ENCODE results near the gene TMEM254.
"Not testable (repeated sequence)": the region's sequence is repeated elsewhere in the genome, so short reads cannot be mapped to it uniquely, and the experiment has no call there.

TMEM254 gene

GRCh38 chr10:80133687-80134086 lies 55.2 kb downstream of the TMEM254 start:
- DNase-seq (ENCODE audit: low read depth) = not testable (repeated sequence)

- no peak for DNase-seq (ENCODE audit: low read depth)
Observed at GRCh38 chr10:80136134-80136571, 57.7 kb downstream of the TMEM254 start.

- DNase-seq (ENCODE audit: low read depth) = no peak
Observed at GRCh38 chr10:80137031-80137862, 58.8 kb downstream of the TMEM254 start.

GRCh38 chr10:80137920-80138319 lies 59.5 kb downstream of the TMEM254 start:
- DNase-seq (ENCODE audit: low read depth) = no peak

- no peak for DNase-seq (ENCODE audit: low read depth)
Observed at GRCh38 chr10:80139265-80139664, 60.8 kb downstream of the TMEM254 start.

GRCh38 chr10:80140251-80140650 lies 61.8 kb downstream of the TMEM254 start:
- DNase-seq (ENCODE audit: low read depth) = no peak

- DNase-seq (ENCODE audit: low read depth) = no peak
Observed at GRCh38 chr10:80141696-80142460, 63.4 kb downstream of the TMEM254 start.

Measured in CMK (cell line).